Cardiac fibroblast (primary cell): Measurements from ENCODE around the gene MRC2.

Source experiments
- DNase-seq, 2 donors: peaks; one replicate each; pipeline versions ENCODE4 v3.0.0 to v3.0.0-alpha.2; 2010; ENCODE audit warnings: low read depth in 2 of 2
- H3K4me3 ChIP-seq, 2 donors: replicated peaks in 1 of 2; 1 replicate in 1 of 2; 2 replicates in 1 of 2; pipeline ENCODE4 v1.5.1; 2011; ENCODE audit warnings: low read depth in 2 of 2, low read length in 2 of 2, mild to moderate bottlenecking in 2 of 2, moderate library complexity in 1 of 2
- CTCF ChIP-seq: IDR thresholded peaks from one replicate; pipeline ENCODE4 v1.5.1; 2011; ENCODE audit warnings: low read depth, mild to moderate bottlenecking, low read length, inconsistent platforms

MRC2 gene

DNA sequence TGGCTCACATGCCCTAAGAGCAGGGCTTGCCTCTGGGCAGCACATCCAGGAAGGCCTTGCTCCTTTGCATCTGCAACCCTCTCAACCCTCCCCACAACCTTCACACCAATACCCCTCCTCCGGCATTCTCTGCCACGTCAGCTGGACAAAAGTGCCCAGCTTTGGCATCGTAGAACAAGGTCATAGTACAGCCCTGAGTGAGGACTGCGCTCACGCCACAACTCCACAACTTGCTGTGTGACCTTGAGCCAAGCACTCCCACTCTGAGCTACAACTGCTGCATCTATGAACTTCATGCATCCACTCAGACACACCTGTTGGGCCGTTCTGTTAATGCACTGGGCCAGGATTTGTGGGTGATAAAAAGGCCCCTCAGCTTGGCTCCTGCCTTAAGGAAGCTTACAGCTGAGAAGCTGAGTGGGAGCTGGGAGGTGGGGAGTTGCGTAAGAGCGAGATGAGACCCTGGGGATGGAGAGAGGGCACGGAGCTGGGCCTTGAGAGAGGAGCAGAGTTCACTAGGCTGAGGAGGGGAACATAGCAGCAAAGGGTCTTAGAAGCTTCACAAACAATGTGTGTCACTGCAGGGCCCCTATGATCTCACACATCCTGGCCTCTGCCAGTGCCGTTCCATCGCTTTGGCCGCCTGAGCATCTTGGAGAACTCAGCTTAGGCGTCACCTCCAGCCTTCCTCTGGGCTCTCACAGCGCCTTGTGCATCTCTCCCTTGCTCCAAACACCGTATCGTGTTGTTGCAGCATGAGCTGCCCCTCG, 8.6 kb upstream of the MRC2 start:
- no peak overlapping the region for H3K4me3 ChIP-seq
- DNase-seq, result no peak
- TF ChIP-seq CTCF, result no peak

DNA sequence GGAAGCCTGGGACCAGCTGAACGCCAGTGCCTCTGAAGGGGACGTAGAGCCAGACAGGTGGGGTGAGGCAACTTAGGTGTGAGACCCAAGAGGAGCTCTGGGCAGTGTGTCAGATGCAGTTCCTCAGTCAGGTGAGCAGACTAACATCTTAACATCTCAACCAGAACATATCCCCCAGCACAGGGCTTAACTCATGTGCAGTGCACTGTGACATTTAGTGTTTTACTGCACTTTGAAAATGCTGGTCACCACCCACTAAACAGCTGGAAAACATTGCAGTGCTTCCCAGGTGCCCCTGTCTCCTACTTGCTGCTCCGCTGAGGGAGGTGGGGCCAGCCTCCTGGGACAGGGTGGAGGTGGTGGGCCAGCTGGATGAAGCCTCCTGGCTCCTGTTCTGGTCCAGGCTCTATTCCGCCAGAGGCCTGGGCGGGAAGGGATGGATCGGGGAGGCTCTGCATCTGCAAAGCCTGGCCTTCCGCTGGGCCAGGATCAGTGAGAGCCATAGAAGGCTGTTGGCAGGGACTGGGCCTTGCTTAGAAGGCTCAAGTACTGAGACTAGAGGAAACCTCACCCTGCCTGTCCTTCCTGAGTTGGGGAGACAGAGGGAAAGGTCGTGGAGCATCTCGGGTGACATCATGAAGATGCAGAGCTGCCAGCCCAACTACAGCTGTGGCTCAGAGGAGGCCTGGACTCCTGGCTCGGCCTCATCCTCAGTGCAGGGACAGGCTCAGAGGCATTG, 7.9 kb upstream of the MRC2 start:
- no peak for TF ChIP-seq CTCF
- no peak overlapping the region for H3K4me3 ChIP-seq

GRCh38 chr17:62621223-62621622, 6.2 kb upstream of the MRC2 start:
- H3K4me3 ChIP-seq, result no peak overlapping the region
- TF ChIP-seq CTCF, result no peak
- no peak for DNase-seq

More for the DNA sequence above, 7.9 kb upstream of the MRC2 start:
- no peak for DNase-seq

- no peak for DNase-seq
- no peak for TF ChIP-seq CTCF
- no peak overlapping the region for H3K4me3 ChIP-seq
These were observed 2.1 kb upstream of the MRC2 start for GRCh38 chr17:62625184-62625869.

DNA sequence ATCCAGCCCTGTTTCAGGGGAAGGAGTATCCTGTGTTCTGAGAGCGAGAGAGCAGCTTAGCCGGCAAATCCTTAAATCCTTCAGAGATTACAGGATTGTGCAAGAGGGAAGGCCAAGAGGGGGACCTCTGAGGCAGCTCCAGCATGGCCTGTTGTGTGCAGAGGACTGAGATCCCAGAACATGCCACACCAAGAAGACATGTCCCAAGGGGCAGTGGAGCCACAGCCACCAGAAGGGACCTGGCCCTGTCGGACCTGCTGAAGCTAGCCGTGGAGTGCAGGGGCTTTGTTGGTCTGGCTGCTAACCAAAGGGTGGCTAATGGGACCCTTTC, 1.6 kb upstream of the MRC2 start:
- TF ChIP-seq CTCF, result no peak
- H3K4me3 ChIP-seq, result no peak overlapping the region
- DNase-seq, result peak in 1 of 2 donors; percentile 39

DNA sequence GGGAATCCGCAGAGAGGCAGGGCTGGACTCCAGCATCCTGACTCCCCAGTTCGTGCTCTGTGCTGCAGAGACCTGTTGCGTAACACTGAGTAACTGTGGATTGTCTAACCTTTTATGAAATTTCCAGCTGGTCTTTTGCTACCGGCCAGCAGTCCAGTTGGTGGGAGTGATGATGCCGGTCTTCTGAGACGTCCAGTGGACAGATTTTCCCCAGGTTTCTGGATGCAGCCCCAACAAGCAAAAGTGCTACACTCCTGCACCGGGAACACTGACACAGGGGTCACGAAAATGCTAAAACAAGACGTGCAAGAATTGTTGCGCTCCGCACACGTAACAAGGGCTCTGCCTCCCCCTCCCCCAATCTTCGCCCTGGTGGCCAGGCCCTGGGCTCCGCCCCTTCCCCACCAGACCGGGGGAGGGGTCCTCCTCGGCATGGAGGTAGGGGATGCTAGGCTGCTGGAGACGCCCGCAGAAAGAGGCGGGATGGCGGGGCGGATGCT, 701 bp upstream of the MRC2 start:
- H3K4me3 ChIP-seq, result peak overlapping the region; percentile 74 to 78
- peak; percentile 91 to 94 for DNase-seq
- no peak for TF ChIP-seq CTCF
